Caco-2 (cell line): ENCODE results near the gene NEGR1. TPM values are rescaled to one million over a fixed set of nuclear protein-coding genes. Genes with fewer than 3 reads are reported as not detected.

ENCODE experiments used
- BruUV-seq: library from RNA; stranded (reverse); fragments of 400-500 nt; replicated peaks from 2 replicates; lab custom pipeline; 2021; lab: Mats Ljungman, UMichigan
- CTCF ChIA-PET: fragments of 300-600 bp; sonication (Branson Sonifier 250); formaldehyde crosslinking; loops from one replicate; lab custom pipeline; 2022; ENCODE audit warnings: antibody characterized with exemption; lab: Charles Lee
- POLR2A ChIA-PET: fragments of 300-600 bp; sonication (Branson Sonifier 250); formaldehyde crosslinking; loops from one replicate; lab custom pipeline; 2022; ENCODE audit warnings: antibody characterized with exemption; lab: Charles Lee
- DNase-seq, 2 experiments: peaks; one replicate each; pipeline versions ENCODE4 v3.0.0 to v3.0.0-alpha.2; 2020 to 2022
- H3K27me3 ChIP-seq: replicated peaks from 2 replicates; pipeline ENCODE4 v1.6.0; 2011; ENCODE audit warnings: low read length; ENCODE audit not compliant: control insufficient read depth, insufficient read depth
- H3K36me3 ChIP-seq: 2 replicates; pipeline ENCODE4 v1.5.1; 2011; ENCODE audit warnings: low read length; ENCODE audit not compliant: control insufficient read depth, insufficient read depth
- H3K4me1 ChIP-seq: fragments of 250-450 bp; sonication (Bioruptor Pico); 2 replicates; pipeline ENCODE4 v1.5.1; 2020; ENCODE audit warnings: mild to moderate bottlenecking
- H3K4me3 ChIP-seq: 2 replicates; pipeline ENCODE4 v1.5.1; 2011; ENCODE audit warnings: low read depth, mild to moderate bottlenecking, control low read depth, low read length
- H3K9me3 ChIP-seq: fragments of 250-450 bp; sonication (Bioruptor Pico); 2 replicates; pipeline ENCODE4 v1.5.1; 2020; ENCODE audit warnings: mild to moderate bottlenecking, moderate library complexity
- H3K27ac Mint-ChIP-seq: one replicate; pipeline ENCODE4 v1.8.0; 2022; ENCODE audit warnings: mixed read lengths; ENCODE audit not compliant: unreplicated experiment
- H3K27me3 Mint-ChIP-seq: one replicate; pipeline ENCODE4 v1.8.0; 2022; ENCODE audit warnings: mixed read lengths; ENCODE audit not compliant: insufficient read depth, unreplicated experiment
- H3K36me3 Mint-ChIP-seq: one replicate; pipeline ENCODE4 v1.8.0; 2022; ENCODE audit warnings: mild to moderate bottlenecking, mixed read lengths; ENCODE audit not compliant: insufficient read depth, unreplicated experiment
- H3K4me1 Mint-ChIP-seq: one replicate; pipeline ENCODE4 v1.8.0; 2022; ENCODE audit warnings: low read depth, mixed read lengths; ENCODE audit not compliant: unreplicated experiment
- H3K4me3 Mint-ChIP-seq: one replicate; pipeline ENCODE4 v1.8.0; 2022; ENCODE audit warnings: mild to moderate bottlenecking, moderate library complexity, mixed read lengths; ENCODE audit not compliant: unreplicated experiment
- H3K9me3 Mint-ChIP-seq: one replicate; pipeline ENCODE4 v1.8.0; 2022; ENCODE audit warnings: mixed read lengths; ENCODE audit not compliant: unreplicated experiment
- CTCF ChIP-seq, 2 experiments: fragments of 200-600 bp in 1 of 2; IDR thresholded peaks; 1 replicate in 1 of 2; 2 replicates in 1 of 2; pipeline versions ENCODE4 v1.5.1 to v1.8.0; 2011 to 2022; ENCODE audit warnings: antibody characterized with exemption in 1 of 2, control low read depth in 1 of 2, inconsistent platforms in 1 of 2, low read depth in 1 of 2, low read length in 1 of 2, mild to moderate bottlenecking in 1 of 2, moderate library complexity in 1 of 2; ENCODE audit not compliant: insufficient read depth in 1 of 2, severe bottlenecking in 1 of 2, unreplicated experiment in 1 of 2
- intact Hi-C: fragments of 100-400 bp; cut with micrococcal nuclease; formaldehyde crosslinking; loops from one replicate; pipeline ENCODE4 v1.10.0; 2022; ENCODE audit not compliant: unreplicated experiment
- total RNA-seq: library from RNA; stranded (reverse); gene quantifications from 2 replicates; pipeline ENCODE4 v1.2.3, GENCODE V29; 2022

Gene NEGR1
- total RNA-seq, 1 experiment from 2014 or later, result not detected

- Mint-ChIP-seq H3K27me3 (no peaks in the 10 kb centered on the region), H3K9me3 (no peaks in the 10 kb centered on the region), H3K4me1 (no peaks in the 10 kb centered on the region), H3K4me3 (no peak overlapping the region), H3K27ac (no peak overlapping the region), H3K36me3 (no peaks in the 10 kb centered on the region)
- intact Hi-C loops, result no loop called here
- BruUV-seq, result no TSS peak
- ChIA-PET POLR2A (no interaction called here), CTCF (no interaction called here)
- no peaks in the 10 kb centered on the region for H3K4me1 ChIP-seq
- TF ChIP-seq CTCF (IDR thresholded peaks at IDR 0.05; ENCODE audit: insufficient read depth in 1 of 2, low read depth in 1 of 2, low read length in 1 of 2, severe bottlenecking in 1 of 2, unreplicated experiment in 1 of 2), result no peak
- H3K4me3 ChIP-seq, result no peak overlapping the region
- no peaks in the 10 kb centered on the region for H3K9me3 ChIP-seq
- no peaks in the 10 kb centered on the region for H3K36me3 ChIP-seq
- no peaks in the 10 kb centered on the region for H3K27me3 ChIP-seq
- DNase-seq, result no peak
Observed at GRCh38 chr1:71695821-71696220, 586.5 kb downstream of the NEGR1 start.

- H3K36me3 ChIP-seq, result no peaks in the 10 kb centered on the region
- no peaks in the 10 kb centered on the region for H3K9me3 Mint-ChIP-seq
- POLR2A ChIA-PET, result no interaction called here
- H3K27me3 ChIP-seq, result no peaks in the 10 kb centered on the region
- no peaks in the 10 kb centered on the region for H3K9me3 ChIP-seq
- DNase-seq, result no peak
- no peaks in the 10 kb centered on the region for H3K4me1 ChIP-seq
- no peak overlapping the region for H3K27ac Mint-ChIP-seq
- H3K36me3 Mint-ChIP-seq, result no peaks in the 10 kb centered on the region
- TF ChIP-seq CTCF (IDR thresholded peaks at IDR 0.05; ENCODE audit: insufficient read depth in 1 of 2, low read depth in 1 of 2, low read length in 1 of 2, severe bottlenecking in 1 of 2, unreplicated experiment in 1 of 2), result no peak
- CTCF ChIA-PET, result no interaction called here
- no peaks in the 10 kb centered on the region for H3K4me1 Mint-ChIP-seq
- H3K4me3 ChIP-seq, result no peak overlapping the region
- no peaks in the 10 kb centered on the region for H3K27me3 Mint-ChIP-seq
- BruUV-seq, result no TSS peak
- intact Hi-C loops, result no loop called here
- no peak overlapping the region for H3K4me3 Mint-ChIP-seq
Observed at GRCh38 chr1:71695084-71695483, 587.3 kb downstream of the NEGR1 start.

- Histone ChIP-seq H3K4me1 (no peaks in the 10 kb centered on the region), H3K36me3 (no peaks in the 10 kb centered on the region), H3K9me3 (no peaks in the 10 kb centered on the region), H3K27me3 (no peaks in the 10 kb centered on the region), H3K4me3 (no peak overlapping the region)
- H3K9me3 Mint-ChIP-seq, result no peaks in the 10 kb centered on the region
- POLR2A ChIA-PET, result no interaction called here
- BruUV-seq, result no TSS peak
- H3K27ac Mint-ChIP-seq, result no peak overlapping the region
- H3K4me1 Mint-ChIP-seq, result no peaks in the 10 kb centered on the region
- TF ChIP-seq CTCF (IDR thresholded peaks at IDR 0.05; ENCODE audit: insufficient read depth in 1 of 2, low read depth in 1 of 2, low read length in 1 of 2, severe bottlenecking in 1 of 2, unreplicated experiment in 1 of 2), result no peak
- H3K27me3 Mint-ChIP-seq, result no peaks in the 10 kb centered on the region
- no peak for DNase-seq
- H3K4me3 Mint-ChIP-seq, result no peak overlapping the region
- H3K36me3 Mint-ChIP-seq, result no peaks in the 10 kb centered on the region
- CTCF ChIA-PET, result no interaction called here
- intact Hi-C loops, result no loop called here
Observed at GRCh38 chr1:71693581-71693980, 588.8 kb downstream of the NEGR1 start.
